Activated CD8-positive, alpha-beta memory T cell treated with anti-CD3 and anti-CD28 coated beads, Interleukin-2, amount 50 U/mL, for 24 hours (primary cell): ENCODE measurements around the gene PPP4R1.

ENCODE experiments used
- DNase-seq: peaks from one replicate; pipeline ENCODE4 v3.0.0-alpha.2; 2020; ENCODE audit errors: extremely low read depth

The PPP4R1 gene

DNA sequence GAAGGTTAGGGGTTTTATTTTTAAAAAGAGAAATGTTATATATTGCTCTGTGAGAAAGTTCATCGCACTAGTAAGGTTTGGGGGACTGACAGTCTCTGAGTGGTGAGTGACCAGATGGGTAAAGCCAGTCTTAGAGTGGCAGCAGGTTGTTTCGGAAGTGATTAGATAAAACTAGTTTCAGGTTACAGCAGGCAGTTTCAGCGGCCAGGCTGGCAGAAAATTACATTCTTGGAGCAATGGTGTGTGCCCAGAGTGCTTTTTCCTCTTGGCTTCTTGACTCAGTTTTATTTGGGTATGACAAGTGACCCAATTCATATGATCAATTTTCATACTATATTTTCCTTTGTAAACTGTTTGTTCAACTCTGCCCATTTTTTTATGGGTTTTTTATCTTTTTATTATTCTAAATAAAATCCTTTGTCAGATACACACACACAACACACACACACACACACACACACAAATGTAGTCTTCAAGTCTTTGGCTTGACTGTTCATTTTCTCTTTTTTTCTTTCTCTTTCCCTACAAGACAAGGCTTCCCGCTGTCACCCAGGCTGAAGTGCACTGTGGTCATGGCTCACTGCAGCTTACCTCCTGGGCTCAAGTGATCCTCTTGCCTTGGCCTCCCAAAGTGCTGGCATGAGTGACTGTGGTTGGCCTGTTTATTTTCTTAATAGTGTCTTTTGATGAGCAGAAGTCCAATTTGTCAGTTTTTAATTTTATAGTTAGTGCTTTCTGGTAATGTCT is 108.1 kb downstream of the PPP4R1 start:
- no peak for DNase-seq
